HG02973 (cell line): ENCODE results near the gene ABTB1.
"Not testable (repeated sequence)": the region's sequence is repeated elsewhere in the genome, so short reads cannot be mapped to it uniquely, and the experiment has no call there.

Source experiments
- ATAC-seq: cut with Tn5 transposase; IDR thresholded peaks from one replicate; pipeline ENCODE4 v1.9.1; 2021; ENCODE audit warnings: moderate library complexity; ENCODE audit not compliant: unreplicated experiment

Gene ABTB1

GRCh38 chr3:127671523-127672428 lies 976 bp upstream of the ABTB1 start:
- ATAC-seq: peak; percentile 26

- ATAC-seq: peak; percentile 27
Observed at GRCh38 chr3:127673191-127674100, 694 bp downstream of the ABTB1 start.

- ATAC-seq: no peak
Observed at GRCh38 chr3:127674101-127674721, 1.5 kb downstream of the ABTB1 start.

GRCh38 chr3:127674790-127675189 lies 2.0 kb downstream of the ABTB1 start:
- no peak for ATAC-seq

GRCh38 chr3:127675651-127676391 lies 3.1 kb downstream of the ABTB1 start:
- no peak for ATAC-seq

- ATAC-seq: no peak
Observed at GRCh38 chr3:127676456-127676855, 3.7 kb downstream of the ABTB1 start.

- no peak for ATAC-seq
Observed at GRCh38 chr3:127676921-127677351, 4.2 kb downstream of the ABTB1 start.

GRCh38 chr3:127677541-127678314 lies 5.0 kb downstream of the ABTB1 start:
- ATAC-seq: no peak

- ATAC-seq: no peak
Observed at GRCh38 chr3:127678315-127678599, 5.5 kb downstream of the ABTB1 start.

- ATAC-seq: no peak
Observed at GRCh38 chr3:127678611-127679533, 6.1 kb downstream of the ABTB1 start.

GRCh38 chr3:127679534-127680145 lies 6.9 kb downstream of the ABTB1 start:
- no peak for ATAC-seq

GRCh38 chr3:127680146-127680661 lies 7.5 kb downstream of the ABTB1 start:
- ATAC-seq: no peak

- ATAC-seq: no peak
Observed at GRCh38 chr3:127680798-127681221, 8.1 kb downstream of the ABTB1 start.

- not testable (repeated sequence) for ATAC-seq
Observed at GRCh38 chr3:127682175-127682554, 9.4 kb downstream of the ABTB1 start.

GRCh38 chr3:127682561-127682960 lies 9.8 kb downstream of the ABTB1 start:
- ATAC-seq: no peak

- ATAC-seq: no peak
Observed at GRCh38 chr3:127684871-127685707, 12.3 kb downstream of the ABTB1 start.
